Measurements from ENCODE around the gene EEF1G. TPM values are rescaled to one million over a fixed set of nuclear protein-coding genes. Genes with fewer than 3 reads are reported as not detected.
A peak's percentile ranks its signal among the peaks of the same experiment; 100 is the strongest.

The EEF1G gene
- total and polyA plus RNA-seq, 2 of the 13 experiments (the other 11 are each of a cell fraction or from before 2014, with no cell fraction given): 1,787 to 2,144 TPM

- TF ChIP-seq, protein P1, sequence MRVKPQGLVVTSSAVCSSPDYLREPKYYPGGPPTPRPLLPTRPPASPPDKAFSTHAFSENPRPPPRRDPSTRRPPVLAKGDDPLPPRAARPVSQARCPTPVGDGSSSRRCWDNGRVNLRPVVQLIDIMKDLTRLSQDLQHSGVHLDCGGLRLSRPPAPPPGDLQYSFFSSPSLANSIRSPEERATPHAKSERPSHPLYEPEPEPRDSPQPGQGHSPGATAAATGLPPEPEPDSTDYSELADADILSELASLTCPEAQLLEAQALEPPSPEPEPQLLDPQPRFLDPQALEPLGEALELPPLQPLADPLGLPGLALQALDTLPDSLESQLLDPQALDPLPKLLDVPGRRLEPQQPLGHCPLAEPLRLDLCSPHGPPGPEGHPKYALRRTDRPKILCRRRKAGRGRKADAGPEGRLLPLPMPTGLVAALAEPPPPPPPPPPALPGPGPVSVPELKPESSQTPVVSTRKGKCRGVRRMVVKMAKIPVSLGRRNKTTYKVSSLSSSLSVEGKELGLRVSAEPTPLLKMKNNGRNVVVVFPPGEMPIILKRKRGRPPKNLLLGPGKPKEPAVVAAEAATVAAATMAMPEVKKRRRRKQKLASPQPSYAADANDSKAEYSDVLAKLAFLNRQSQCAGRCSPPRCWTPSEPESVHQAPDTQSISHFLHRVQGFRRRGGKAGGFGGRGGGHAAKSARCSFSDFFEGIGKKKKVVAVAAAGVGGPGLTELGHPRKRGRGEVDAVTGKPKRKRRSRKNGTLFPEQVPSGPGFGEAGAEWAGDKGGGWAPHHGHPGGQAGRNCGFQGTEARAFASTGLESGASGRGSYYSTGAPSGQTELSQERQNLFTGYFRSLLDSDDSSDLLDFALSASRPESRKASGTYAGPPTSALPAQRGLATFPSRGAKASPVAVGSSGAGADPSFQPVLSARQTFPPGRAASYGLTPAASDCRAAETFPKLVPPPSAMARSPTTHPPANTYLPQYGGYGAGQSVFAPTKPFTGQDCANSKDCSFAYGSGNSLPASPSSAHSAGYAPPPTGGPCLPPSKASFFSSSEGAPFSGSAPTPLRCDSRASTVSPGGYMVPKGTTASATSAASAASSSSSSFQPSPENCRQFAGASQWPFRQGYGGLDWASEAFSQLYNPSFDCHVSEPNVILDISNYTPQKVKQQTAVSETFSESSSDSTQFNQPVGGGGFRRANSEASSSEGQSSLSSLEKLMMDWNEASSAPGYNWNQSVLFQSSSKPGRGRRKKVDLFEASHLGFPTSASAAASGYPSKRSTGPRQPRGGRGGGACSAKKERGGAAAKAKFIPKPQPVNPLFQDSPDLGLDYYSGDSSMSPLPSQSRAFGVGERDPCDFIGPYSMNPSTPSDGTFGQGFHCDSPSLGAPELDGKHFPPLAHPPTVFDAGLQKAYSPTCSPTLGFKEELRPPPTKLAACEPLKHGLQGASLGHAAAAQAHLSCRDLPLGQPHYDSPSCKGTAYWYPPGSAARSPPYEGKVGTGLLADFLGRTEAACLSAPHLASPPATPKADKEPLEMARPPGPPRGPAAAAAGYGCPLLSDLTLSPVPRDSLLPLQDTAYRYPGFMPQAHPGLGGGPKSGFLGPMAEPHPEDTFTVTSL (CRISPR knock-in tag; IDR thresholded peaks at IDR 0.05; ENCODE audit: borderline replicate concordance): no peak
- TF ChIP-seq FOXO1 (CRISPR knock-in tag; IDR thresholded peaks at IDR 0.05) (no peak), THRA (CRISPR knock-in tag; IDR thresholded peaks at IDR 0.05; ENCODE audit: borderline replicate concordance) (0 out of 2 replicates have a peak, but pooled peaks have one; percentile 44), NCOA2 (CRISPR knock-in tag; IDR thresholded peaks at IDR 0.05) (no peak; the same call in 1 of the 2 replicates), SALL2 (CRISPR knock-in tag; IDR thresholded peaks at IDR 0.05) (no peak; the same call in 1 of the 2 replicates), ZFP62 (CRISPR knock-in tag; IDR thresholded peaks at IDR 0.05) (no peak), FOSL1 (CRISPR knock-in tag; IDR thresholded peaks at IDR 0.05; ENCODE audit: borderline replicate concordance) (no peak), ZNF142 (CRISPR knock-in tag; IDR thresholded peaks at IDR 0.05) (peak; percentile 34; the same call in 1 of the 2 replicates), ZSCAN31 (CRISPR knock-in tag; IDR thresholded peaks at IDR 0.05; ENCODE audit: low read depth) (peak; percentile 56), KDM6A (CRISPR knock-in tag; IDR thresholded peaks at IDR 0.05; ENCODE audit: low read depth) (no peak), GTF2F1 (IDR thresholded peaks at IDR 0.05; ENCODE audit: low read length) (no peak), ZNF605 (CRISPR knock-in tag; IDR thresholded peaks at IDR 0.05) (peak; percentile 53; the same call in 1 of the 2 replicates), NR2F6 (IDR thresholded peaks at IDR 0.05) (no peak), NR2F6 (CRISPR knock-in tag; IDR thresholded peaks at IDR 0.05) (0 out of 2 replicates have a peak, but pooled peaks have one; percentile 12), BORCS8-MEF2B (CRISPR knock-in tag; IDR thresholded peaks at IDR 0.05) (peak; percentile 11; the same call in 1 of the 2 replicates), ADNP (CRISPR knock-in tag; IDR thresholded peaks at IDR 0.05) (no peak), GZF1 (CRISPR knock-in tag; IDR thresholded peaks at IDR 0.05) (no peak; the same call in 1 of the 2 replicates), KMT2A (CRISPR knock-in tag; IDR thresholded peaks at IDR 0.05) (peak; percentile 72)
Observed at GRCh38 chr11:62545437-62546243, 28.1 kb downstream of the EEF1G start (continued).

Data from HepG2 (cell line).